T-helper 2 cell treated with Interferon-gamma antibody and Interleukin-4, amounts not matched to agents 100 ng/mL and 5 ng/mL, for 36 hours (primary cell): ENCODE data around the gene RUFY1. TPM values are rescaled to one million over a fixed set of nuclear protein-coding genes. Genes with fewer than 3 reads are reported as not detected.

Source experiments
- intact Hi-C: fragments of 100-400 bp; cut with micrococcal nuclease; formaldehyde crosslinking; loops from one replicate; pipeline ENCODE4 v1.15.1; 2023
- total RNA-seq: library from RNA; stranded (reverse); gene quantifications from 2 replicates; pipeline ENCODE4 v1.2.3, GENCODE V29; 2022

RUFY1 gene
- total RNA-seq, 1 donor from 2014 or later, result 46.0 TPM

- intact Hi-C loops, result no loop called here
These were observed 51.7 kb downstream of the RUFY1 start for GRCh38 chr5:179601871-179602625.

GRCh38 chr5:179603308-179603707 is 53.0 kb downstream of the RUFY1 start:
- intact Hi-C loops, result no loop called here

DNA sequence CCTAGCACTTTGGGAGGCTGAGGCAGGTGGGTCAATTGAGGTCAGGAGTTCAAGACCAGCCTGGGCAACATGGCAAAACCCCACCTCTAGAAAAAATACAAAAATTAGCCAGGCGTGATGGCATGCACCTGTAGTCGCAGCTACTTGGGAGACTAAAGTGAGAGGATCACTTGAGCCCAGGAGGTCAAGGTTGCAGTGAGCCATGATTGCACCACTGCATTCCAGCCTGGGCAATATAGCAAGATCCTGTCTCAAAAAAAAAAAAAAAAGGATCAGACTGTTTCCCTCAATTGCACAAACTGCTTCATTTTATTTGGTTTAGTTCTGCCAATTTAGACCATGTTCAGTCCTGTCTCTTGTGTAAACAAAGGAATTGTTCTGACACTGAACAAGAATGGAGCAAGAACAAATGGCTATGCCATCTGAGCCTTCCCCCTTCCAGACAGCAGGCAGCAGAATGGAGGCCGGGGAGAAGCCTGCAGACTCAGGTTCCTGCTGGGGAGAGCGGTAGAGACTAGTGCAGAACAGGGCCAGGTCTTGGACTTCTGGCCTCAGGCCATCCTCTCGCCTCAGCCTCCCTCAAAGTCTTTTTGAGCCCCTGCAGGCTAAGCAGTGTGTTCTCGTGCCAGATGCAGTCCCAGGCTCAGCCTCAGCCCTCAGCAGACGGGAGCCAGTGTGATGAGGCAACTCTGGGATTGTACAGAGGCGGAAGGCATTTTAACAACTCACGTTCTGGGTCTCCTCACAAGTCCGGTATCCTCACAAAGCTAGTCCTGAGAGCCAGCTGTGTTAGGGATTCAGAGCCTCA is 54.9 kb downstream of the RUFY1 start:
- intact Hi-C loops, result no loop called here

- intact Hi-C loops, result no loop called here
These were observed 55.9 kb downstream of the RUFY1 start for GRCh38 chr5:179606071-179606909.

- intact Hi-C loops, result no loop called here
These were observed 56.5 kb downstream of the RUFY1 start for GRCh38 chr5:179606910-179607159.

GRCh38 chr5:179607160-179607931 is 57.0 kb downstream of the RUFY1 start:
- intact Hi-C loops, result no loop called here

DNA sequence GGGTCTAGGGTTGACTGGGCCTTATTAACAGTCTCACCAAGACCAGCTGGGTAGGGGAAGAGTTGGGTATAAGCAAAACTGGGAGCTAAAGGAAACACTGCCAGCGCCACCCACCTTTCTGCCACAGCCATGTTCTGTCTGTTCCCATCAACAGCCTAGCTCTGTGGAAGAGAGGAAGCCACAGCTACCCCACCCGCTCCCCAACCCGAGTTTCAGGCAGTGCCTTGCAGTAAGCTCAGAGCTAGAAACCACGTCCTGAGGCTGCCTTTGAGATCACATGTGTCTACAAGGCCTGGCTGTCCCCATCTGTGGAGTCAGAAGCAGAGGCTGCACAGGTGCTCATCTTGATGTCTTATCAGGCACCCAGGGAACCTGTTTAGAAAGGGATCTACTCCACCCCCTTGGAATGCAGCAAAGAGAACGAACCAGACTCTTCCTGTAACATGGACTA is 57.8 kb downstream of the RUFY1 start:
- intact Hi-C loops, result loop anchor here (2.0 kb wide), 1 partner anchor 15 kb away; the partner anchor contains the start of gene HNRNPH1

- intact Hi-C loops, result loop anchor here (2.0 kb wide), 1 partner anchor 13 kb away; the partner anchor contains the start of gene HNRNPH1
These were observed 59.4 kb downstream of the RUFY1 start for GRCh38 chr5:179609834-179610108.

DNA sequence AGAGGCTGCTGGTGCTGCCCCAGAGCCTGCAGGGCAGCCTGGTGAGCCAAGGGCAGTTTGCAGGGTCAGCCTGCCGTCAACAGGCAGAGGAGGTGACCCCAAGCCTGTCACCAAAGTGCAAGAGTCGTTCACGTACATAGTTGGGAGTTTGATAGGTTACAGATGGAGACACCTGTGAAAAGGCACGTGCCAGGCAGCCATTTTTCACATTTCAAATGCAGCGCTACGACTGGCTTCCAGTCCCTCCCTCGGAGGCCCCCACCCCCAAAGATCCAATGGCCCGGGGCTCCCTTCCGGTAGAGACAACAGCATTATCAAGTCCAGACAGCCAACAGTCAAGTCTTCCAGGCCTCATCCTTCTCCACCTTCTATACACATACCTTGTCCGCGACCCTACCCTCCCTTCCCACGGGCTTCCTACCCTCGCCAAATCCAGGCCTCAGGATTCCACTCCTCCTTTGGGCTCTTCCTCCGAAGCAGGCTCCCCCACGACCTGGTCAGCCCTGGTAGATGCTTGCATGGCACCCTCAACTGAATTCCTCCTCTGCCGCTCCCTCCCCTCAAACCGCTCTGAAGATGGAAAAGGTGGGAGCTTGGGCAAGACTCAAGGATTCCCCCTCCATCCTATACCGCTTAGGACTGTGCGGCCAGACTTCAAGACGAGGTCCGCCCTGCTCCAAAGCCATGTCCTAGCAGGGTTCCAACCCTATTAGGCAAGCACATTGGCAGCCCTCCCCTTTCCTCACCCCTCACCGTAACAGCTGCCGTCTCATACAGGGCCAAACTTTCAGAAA is 60.0 kb downstream of the RUFY1 start:
- intact Hi-C loops, result no loop called here

DNA sequence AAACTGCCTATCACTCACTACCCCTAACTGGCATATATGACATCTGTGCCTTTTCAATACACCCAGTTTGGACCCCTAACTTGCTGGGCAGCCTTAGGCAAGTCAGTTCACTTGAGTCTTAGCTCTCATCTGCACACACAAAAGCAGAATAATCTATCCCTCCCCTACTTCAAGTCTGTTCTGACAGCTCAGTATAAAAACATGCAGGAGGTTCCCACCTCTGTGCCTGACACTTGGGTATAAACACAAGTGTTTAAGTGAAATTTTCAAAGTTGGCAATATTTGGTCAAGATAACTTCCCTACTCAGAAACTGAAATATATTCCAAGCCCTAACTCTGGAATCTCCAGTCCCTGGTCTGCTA is 60.5 kb downstream of the RUFY1 start:
- intact Hi-C loops, result no loop called here

- intact Hi-C loops, result no loop called here
These were observed 62.5 kb downstream of the RUFY1 start for GRCh38 chr5:179612577-179613459.

GRCh38 chr5:179613460-179614071 is 63.2 kb downstream of the RUFY1 start:
- intact Hi-C loops, result no loop called here

DNA sequence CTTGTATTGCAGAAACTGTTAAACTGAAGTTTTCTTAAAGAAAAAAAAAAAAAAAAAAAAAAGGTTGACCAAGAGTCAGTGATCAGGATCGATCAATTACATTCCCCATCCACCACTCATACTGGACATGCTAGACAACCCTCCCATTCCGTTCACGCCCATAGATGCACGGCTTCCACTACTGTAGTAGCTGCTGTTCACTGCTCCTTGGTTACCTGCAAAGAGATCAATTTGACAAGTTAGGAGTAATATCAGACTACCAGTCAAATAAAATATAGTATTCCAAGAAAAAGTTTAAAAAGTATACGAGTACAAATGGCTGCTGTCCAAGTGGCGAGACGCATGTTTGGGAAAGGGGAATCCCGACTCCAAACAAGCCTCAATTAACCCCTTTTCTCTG is 64.4 kb downstream of the RUFY1 start:
- intact Hi-C loops, result no loop called here

DNA sequence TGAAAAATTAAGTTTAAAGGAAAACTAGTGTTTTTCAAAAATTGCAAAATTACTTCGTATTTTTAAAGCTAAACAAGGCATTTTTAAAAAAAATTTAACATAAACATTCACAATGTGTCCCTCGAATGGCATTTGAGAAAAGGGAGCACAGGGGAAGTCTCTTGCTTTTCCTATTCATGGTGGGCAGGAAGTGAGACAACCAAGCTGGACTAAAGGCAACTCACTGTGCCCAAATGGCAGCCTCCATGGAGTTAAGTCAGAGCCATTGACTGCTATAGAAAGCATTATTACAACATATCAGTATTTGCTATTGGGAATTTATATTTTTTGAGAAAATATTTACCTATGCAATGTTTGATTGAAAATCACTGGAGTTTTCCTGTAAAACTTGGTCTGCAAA is 64.8 kb downstream of the RUFY1 start:
- intact Hi-C loops, result no loop called here

- intact Hi-C loops, result no loop called here
These were observed 65.7 kb downstream of the RUFY1 start for GRCh38 chr5:179616002-179616594.

GRCh38 chr5:179617930-179618329 is 67.6 kb downstream of the RUFY1 start:
- intact Hi-C loops, result no loop called here

- intact Hi-C loops, result no loop called here
These were observed 68.7 kb downstream of the RUFY1 start for GRCh38 chr5:179618923-179619554.

DNA sequence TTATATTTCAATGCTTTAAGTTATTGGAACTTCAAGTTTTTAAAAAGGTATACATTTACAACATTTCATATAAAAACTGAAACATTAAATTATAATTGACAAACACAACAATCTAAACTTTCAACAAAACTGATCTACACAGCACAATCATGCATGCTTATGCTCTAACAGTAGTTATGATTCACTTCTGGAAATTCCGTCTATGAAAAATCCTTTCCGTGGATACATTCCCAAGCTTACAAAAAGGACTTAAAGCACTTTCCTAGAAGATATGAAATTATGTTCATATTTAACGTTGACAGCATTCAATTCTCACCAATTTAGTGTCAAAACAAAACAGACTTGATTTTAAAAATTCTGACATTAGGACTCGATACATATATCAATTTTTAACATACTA is 69.4 kb downstream of the RUFY1 start:
- intact Hi-C loops, result loop anchor here (5.0 to 10.0 kb wide), 2 partner anchors 188 to 1185 kb away; partner anchors contain the start of genes MGAT1 and MGAT4B
